Sigmoid colon (tissue), 7 donors: ENCODE data around the gene CYP2C18. TPM values are rescaled to one million over a fixed set of nuclear protein-coding genes. Genes with fewer than 3 reads are reported as not detected.

Source experiments
- DNase-seq: peaks from one replicate; pipeline ENCODE4 v3.0.0-alpha.2; 2019
- H3K27ac ChIP-seq, 4 donors: fragments of 200-600 bp; sonication (generic); one replicate each; pipeline ENCODE4 v1.5.1; 2016 to 2019; ENCODE audit warnings: mild to moderate bottlenecking in 1 of 4
- H3K27me3 ChIP-seq, 3 donors: fragments of 200-600 bp; sonication (generic); one replicate each; pipeline ENCODE4 v1.5.1; 2019; ENCODE audit warnings: mild to moderate bottlenecking in 1 of 3
- H3K36me3 ChIP-seq, 4 donors: fragments of 200-600 bp; sonication (generic); one replicate each; pipeline ENCODE4 v1.5.1; 2016 to 2019
- H3K4me1 ChIP-seq, 4 donors: fragments of 200-600 bp; sonication (generic); one replicate each; pipeline ENCODE4 v1.5.1; 2017 to 2019
- H3K4me3 ChIP-seq, 4 donors: fragments of 200-600 bp; sonication (generic); one replicate each; pipeline ENCODE4 v1.5.1; 2017 to 2019; ENCODE audit warnings: mild to moderate bottlenecking in 2 of 4, moderate library complexity in 1 of 4
- H3K9me3 ChIP-seq, 4 donors: fragments of 200-600 bp in 3 of 4; sonication (generic) in 3 of 4; one replicate each; pipeline versions ENCODE4 v1.5.1 to v1.6.1; 2013 to 2019
- EP300 ChIP-seq, 4 donors: sonication (generic); formaldehyde crosslinking; IDR thresholded peaks; one replicate each; pipeline ENCODE4 v1.6.1; 2017; ENCODE audit warnings: antibody characterized with exemption in 4 of 4
- POLR2A ChIP-seq, 2 donors: fragments of 450-650 bp; IDR thresholded peaks; one replicate each; pipeline ENCODE4 v1.6.1; 2016; ENCODE audit warnings: antibody characterized with exemption in 2 of 2, mild to moderate bottlenecking in 2 of 2, moderate library complexity in 2 of 2
- POLR2AphosphoS5 ChIP-seq, 4 donors: sonication (generic); formaldehyde crosslinking; IDR thresholded peaks; one replicate each; pipeline ENCODE4 v1.6.1; 2017; ENCODE audit warnings: antibody characterized with exemption in 4 of 4
- WGBS, 2 donors: extraction: QIAGEN DNeasy Blood & Tissue Kit; methylation state at CpG; one replicate each; pipeline ENCODE4 v1.1.7; 2013; 5-methylcytosine and 5-hydroxymethylcytosine counted together
- intact Hi-C: fragments of 100-400 bp; cut with DNase I; formaldehyde crosslinking; loops from one replicate; pipeline ENCODE4 v1.15.1; 2023
- polyA plus RNA-seq, 3 donors: library from polyadenylated mRNA; stranded (reverse); fragments of 200-250 nt; gene quantifications; one replicate each; pipeline ENCODE4 v1.2.3, GENCODE V29; 2013
- total RNA-seq, 4 donors: library from RNA; depleted of rRNA; stranded (reverse); fragments of >200 nt; gene quantifications; one replicate each; pipeline ENCODE4 v1.1.0, GENCODE V29; 2016
- TF ChIP-seq, protein P1 (sequence below), 4 experiments: fragments of 450-650 bp in 3 of 4; fragments of 200-600 bp in 1 of 4; IDR thresholded peaks; one replicate each; pipeline ENCODE4 v1.5.1; 2016 to 2019; ENCODE audit warnings: antibody characterized with exemption in 4 of 4, mild to moderate bottlenecking in 3 of 4, moderate library complexity in 2 of 4
- donor health status: healthy with polysubstance abuse.
- donor health status: Bipolar disorder and iron deficiency.
- donor health status: healthy.

CYP2C18 gene
- total and polyA plus RNA-seq, 7 donors: 2.1 to 4.1 (median 3.0) TPM; not detected in 4

DNA sequence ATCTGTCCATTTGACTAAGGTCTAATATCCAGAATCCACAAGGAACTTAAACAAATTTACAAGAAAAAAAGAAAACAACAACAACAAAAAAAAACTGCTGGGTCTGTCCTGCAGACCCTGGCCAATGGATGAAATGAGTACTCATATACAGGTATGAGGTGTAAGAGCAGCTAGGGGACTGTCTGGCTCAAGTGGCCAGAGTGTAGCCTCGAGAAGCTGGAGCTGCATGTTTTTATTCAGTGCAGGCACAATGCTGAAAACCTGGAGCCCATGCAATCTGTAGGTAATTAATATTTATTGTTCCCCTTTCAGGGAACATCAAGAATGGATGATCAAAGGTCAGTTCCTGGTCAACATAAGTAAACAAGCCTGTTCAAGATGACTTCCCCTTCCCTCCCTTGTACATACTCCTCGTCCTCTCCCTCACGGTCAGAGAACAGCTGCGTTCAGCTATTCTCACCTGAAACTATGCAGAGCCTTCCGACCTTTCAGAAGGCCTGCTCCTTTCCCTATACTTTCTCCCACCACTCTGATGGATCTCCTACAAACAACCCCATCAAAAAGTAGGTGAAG, 94.4 kb downstream of the CYP2C18 start:
- Histone ChIP-seq H3K27me3 (no peaks in the 10 kb centered on the region), H3K9me3 (no peaks in the 10 kb centered on the region), H3K36me3 (no peaks in the 10 kb centered on the region), H3K27ac (no peak overlapping the region), H3K4me3 (no peak overlapping the region), H3K4me1 (no peaks in the 10 kb centered on the region)
- intact Hi-C loops: no loop called here
- no peak for DNase-seq
- WGBS, 2 donors: 46 to 68% methylated on average over 5 of the region's 5 CpGs
- TF ChIP-seq POLR2AphosphoS5 (IDR thresholded peaks at IDR 0.05): no peak
- no peak for TF ChIP-seq EP300 (IDR thresholded peaks at IDR 0.05)
- no peak for TF ChIP-seq POLR2A (IDR thresholded peaks at IDR 0.05)
- TF ChIP-seq, protein P1, sequence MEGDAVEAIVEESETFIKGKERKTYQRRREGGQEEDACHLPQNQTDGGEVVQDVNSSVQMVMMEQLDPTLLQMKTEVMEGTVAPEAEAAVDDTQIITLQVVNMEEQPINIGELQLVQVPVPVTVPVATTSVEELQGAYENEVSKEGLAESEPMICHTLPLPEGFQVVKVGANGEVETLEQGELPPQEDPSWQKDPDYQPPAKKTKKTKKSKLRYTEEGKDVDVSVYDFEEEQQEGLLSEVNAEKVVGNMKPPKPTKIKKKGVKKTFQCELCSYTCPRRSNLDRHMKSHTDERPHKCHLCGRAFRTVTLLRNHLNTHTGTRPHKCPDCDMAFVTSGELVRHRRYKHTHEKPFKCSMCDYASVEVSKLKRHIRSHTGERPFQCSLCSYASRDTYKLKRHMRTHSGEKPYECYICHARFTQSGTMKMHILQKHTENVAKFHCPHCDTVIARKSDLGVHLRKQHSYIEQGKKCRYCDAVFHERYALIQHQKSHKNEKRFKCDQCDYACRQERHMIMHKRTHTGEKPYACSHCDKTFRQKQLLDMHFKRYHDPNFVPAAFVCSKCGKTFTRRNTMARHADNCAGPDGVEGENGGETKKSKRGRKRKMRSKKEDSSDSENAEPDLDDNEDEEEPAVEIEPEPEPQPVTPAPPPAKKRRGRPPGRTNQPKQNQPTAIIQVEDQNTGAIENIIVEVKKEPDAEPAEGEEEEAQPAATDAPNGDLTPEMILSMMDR (IDR thresholded peaks at IDR 0.05): no peak

DNA sequence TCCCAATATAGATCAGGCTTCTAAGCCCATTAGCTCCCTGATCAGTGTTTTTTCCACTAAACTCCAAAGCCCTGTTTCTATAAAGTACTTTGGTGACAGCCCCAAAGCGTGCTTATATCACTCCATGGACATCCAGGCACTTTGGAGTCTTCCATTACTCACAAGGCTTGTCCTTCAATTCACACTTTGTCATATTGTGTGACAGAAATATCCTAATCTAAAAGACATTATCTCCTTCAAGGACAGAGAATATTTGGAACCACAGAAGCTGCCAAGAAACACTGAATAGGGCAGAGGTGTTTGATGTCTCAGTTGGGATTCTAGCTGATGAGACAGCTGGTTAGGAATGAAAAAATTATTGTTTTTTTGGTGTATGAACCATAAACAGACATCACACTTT, 97.3 kb downstream of the CYP2C18 start:
- Histone ChIP-seq H3K4me3 (no peak overlapping the region), H3K9me3 (no peaks in the 10 kb centered on the region), H3K27ac (no peak overlapping the region), H3K36me3 (no peaks in the 10 kb centered on the region), H3K27me3 (no peaks in the 10 kb centered on the region), H3K4me1 (no peaks in the 10 kb centered on the region)
- no peak for DNase-seq
- whole genome bisulfite sequencing, 2 donors: 64 to 92% methylated on average over 1 of the region's 1 CpG
- intact Hi-C loops: no loop called here
- TF ChIP-seq EP300 (IDR thresholded peaks at IDR 0.05): no peak
- no peak for TF ChIP-seq POLR2AphosphoS5 (IDR thresholded peaks at IDR 0.05)
- TF ChIP-seq POLR2A (IDR thresholded peaks at IDR 0.05): no peak
- TF ChIP-seq, protein P1 (IDR thresholded peaks at IDR 0.05): no peak

DNA sequence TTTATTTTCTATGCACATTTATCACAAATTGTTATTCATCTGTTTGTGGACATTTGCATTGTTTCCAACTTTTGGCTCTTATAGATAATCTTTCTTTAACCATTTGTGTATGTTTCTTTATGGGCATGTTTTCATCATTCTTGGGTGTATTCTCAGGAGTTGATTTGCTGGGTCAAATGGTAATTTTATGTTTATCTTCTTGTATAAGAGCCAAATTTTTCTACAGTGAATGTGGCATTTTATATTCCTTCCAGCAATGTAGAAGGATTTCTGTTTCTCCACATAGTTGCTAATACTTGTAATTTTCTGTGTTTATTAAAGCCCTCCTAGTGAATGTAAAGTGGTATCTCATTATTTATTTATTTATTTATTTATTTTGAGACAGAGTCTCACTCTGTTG, 100.7 kb downstream of the CYP2C18 start:
- intact Hi-C loops: no loop called here
- no peaks in the 10 kb centered on the region for H3K36me3 ChIP-seq
- TF ChIP-seq, protein P1 (IDR thresholded peaks at IDR 0.05): no peak
- no peak for TF ChIP-seq POLR2A (IDR thresholded peaks at IDR 0.05)
- TF ChIP-seq EP300 (IDR thresholded peaks at IDR 0.05): no peak
- no peak for TF ChIP-seq POLR2AphosphoS5 (IDR thresholded peaks at IDR 0.05)

DNA sequence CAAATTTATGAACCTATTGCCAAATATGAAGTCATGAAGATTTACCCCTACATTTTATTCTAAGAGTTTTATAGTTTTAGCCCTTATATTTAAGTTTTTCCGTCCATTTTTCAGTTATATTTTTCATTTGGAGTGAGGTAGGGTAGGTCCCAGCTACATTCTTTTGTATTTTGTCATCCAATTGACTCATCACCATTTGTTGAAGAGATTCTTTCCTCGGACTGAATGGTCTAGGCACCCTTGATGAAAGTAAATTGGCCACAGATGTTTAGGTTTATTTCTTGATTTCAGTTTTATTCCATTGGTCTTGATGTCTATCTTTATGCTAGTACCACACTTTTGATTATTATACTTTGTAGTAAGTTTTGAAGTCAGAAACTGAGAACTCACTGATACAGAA, 101.7 kb downstream of the CYP2C18 start:
- no peak overlapping the region for H3K27ac ChIP-seq
- 76 to 82% methylated on average over 2 of the region's 2 CpGs for WGBS, 2 donors
- no peak for DNase-seq
- no peaks in the 10 kb centered on the region for H3K36me3 ChIP-seq
- no peaks in the 10 kb centered on the region for H3K4me1 ChIP-seq
- intact Hi-C loops: no loop called here
- H3K4me3 ChIP-seq: no peak overlapping the region
- peaks cover 0 to 4% (median 0%) of the 10 kb centered on the region in 4 donors for H3K9me3 ChIP-seq
- H3K27me3 ChIP-seq: no peaks in the 10 kb centered on the region
- TF ChIP-seq, protein P1 (IDR thresholded peaks at IDR 0.05): no peak
- no peak for TF ChIP-seq EP300 (IDR thresholded peaks at IDR 0.05)
- no peak for TF ChIP-seq POLR2A (IDR thresholded peaks at IDR 0.05)
- no peak for TF ChIP-seq POLR2AphosphoS5 (IDR thresholded peaks at IDR 0.05)

More for the DNA sequence above, 100.7 kb downstream of the CYP2C18 start:
- no peaks in the 10 kb centered on the region for H3K4me1 ChIP-seq
- no peak for DNase-seq
- no peak overlapping the region for H3K27ac ChIP-seq
- no peaks in the 10 kb centered on the region for H3K27me3 ChIP-seq
- no peak overlapping the region for H3K4me3 ChIP-seq
- H3K9me3 ChIP-seq: no peaks in the 10 kb centered on the region

Other genes starting within 250 kb of the CYP2C18 start
- 10 to 100 TPM in 1 of 4 donors, 1 to 10 TPM in 2, under 1 TPM in 1; 0.99 to 11.8 (median 1.1) TPM for gene HELLS, start 137.9 kb upstream of the CYP2C18 start, total RNA-seq
- gene HELLS, start 137.9 kb upstream of the CYP2C18 start, polyA plus RNA-seq: 10 to 100 TPM in 1 of 3 donors, 1 to 10 TPM in 2; 1.6 to 11.8 (median 2.4) TPM
- not detected for gene CYP2C19, start 79.0 kb downstream of the CYP2C18 start, total RNA-seq
- gene CYP2C19, start 79.0 kb downstream of the CYP2C18 start, polyA plus RNA-seq: under 1 TPM in 1 of 3 donors, not detected in 2; 0.19 TPM